NK-92 treated with Interleukin-12 subunit alpha and Interleukin-12 subunit beta, amount 100 ng/mL, for 24 hours (cell line): ENCODE data around the gene BMP10.
"Not testable (repeated sequence)": the region's sequence is repeated elsewhere in the genome, so short reads cannot be mapped to it uniquely, and the experiment has no call there.

ENCODE experiments used
- DNase-seq: peaks from one replicate; lab custom pipeline; 2025; lab: John Stamatoyannopoulos, UW

The BMP10 gene

DNA sequence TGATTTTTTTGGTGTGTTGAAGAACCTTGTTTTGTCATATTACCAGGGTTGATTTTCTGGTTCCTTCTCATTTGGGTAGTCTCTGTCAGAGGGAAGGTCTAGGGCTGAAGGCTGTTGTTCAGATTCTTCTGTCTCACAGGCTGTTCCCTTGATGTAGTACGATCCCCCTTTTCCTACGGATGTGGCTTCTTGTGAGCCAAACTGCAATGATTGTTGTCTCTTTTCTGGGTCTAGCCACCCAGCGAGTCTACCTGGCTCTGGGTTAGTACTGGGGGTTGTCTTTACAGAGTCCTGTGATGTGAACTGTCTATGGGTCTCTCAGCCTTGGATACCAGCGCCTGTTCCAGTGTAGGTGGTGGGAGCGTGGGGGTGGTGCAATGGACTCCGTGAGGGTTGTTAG is 24.8 kb upstream of the BMP10 start:
- not testable (repeated sequence) for DNase-seq

DNA sequence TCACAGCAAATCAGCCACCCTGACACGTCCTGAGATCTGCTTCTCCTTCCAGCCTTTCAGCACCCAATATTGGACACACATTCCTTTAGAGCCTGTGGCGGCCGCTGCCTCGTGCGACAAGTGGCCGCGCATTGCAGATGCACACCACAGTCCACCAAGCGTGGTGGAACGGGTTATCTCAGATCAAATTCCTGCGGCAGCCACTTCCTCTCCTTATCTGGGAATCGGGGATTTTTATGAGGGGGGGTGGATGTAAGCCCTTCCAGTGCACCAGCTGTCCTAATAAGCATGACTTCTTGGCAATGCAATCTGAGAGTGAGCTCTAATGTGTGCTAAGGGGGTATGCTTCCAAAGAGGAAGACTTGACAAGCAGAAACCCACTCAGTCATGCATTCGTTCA is 18.3 kb upstream of the BMP10 start:
- DNase-seq: no peak

DNA sequence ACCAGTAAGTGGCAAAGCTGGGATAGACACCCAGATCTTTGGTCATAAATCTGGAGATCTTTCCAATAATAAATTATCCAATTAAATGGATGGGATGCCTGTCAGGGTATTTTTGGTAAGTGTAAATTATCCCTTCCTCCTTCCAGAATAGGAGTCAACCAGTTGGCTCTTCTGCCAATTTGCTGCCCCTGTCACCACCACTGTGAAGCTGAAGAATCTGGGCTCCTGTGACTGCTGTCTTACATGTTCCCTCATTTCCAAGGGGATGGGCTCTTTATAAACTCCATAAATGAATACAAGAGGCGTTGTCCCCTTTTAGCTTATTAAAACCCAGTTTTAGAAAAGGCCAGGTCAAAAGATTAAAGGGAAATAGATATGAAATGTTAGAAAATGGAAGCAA is 17.8 kb upstream of the BMP10 start:
- no peak for DNase-seq

DNA sequence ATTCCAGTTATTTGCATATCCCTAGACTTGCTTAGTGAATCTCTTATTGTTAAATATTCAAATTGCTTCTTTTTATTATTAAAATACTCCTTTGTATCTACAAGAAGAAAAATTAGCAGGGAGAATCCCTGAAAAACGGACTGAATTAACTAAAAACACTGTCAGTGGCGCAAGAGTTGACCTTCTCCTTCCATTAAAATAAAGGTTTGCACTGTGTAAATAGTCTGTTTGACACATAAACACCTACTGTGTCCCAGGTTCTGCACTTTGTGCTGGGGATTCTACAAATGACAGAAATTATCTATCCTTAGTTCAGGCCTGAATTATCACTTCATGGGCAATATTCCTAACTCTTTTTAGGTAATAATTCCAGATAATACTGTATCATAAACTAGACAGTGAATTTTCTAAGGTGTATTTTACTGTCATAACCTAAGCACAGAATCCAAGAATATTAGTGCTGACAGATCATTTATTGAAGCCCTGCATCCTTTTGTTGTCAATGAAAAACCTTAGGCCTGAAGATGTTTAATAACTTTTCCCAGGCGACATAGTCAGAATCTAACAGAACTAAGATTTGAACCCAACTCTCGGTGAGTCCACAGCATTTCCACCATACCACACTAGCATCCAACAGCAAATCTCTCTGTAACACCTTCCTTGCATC is 17.0 kb upstream of the BMP10 start:
- no peak for DNase-seq

DNA sequence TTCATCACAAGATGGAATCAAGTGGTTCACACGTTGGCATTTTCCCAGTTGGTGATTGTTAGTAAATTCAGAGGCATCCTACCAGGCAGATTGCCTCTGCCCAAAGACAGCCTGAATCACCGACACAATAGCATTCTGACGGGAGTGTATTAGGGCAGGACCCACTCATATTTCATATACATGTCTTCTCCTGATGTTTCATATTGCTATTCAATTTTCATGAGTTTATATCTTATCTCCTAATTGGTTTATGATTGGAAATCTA is 14.5 kb upstream of the BMP10 start:
- no peak for DNase-seq

DNA sequence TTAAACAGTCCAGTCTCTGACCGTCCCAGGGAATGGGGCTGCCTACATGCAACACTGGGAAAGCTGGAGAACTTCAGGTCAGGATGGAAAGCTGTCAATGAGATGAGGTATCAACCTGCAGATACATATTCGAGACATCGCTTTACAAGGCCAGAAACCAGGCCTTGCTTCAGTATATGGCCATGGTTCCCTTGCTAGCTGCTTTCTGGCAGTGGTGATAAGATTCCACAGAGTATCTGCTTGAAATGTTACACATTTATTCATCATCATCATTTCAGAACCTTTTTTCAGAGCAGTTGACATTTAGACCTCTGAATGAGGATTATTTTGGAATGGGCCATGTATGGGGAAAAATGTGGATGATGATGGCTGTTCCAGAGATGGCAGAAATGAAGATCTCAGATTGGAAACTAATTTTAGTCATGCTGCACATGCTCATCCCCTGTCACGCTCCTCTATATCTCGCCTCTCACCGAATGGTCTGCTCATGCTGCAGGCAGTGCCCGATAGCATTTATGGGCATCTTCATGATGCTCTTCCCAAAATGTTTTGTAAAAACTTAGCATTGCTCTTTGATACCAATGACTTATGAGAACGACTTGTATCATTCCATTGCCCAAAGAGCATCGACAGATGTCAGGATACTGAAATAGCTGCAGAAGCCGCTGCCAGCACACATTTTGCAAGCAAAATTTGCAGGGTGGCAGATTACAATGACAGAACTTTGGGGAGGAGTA is 14.0 kb upstream of the BMP10 start:
- DNase-seq: no peak

DNA sequence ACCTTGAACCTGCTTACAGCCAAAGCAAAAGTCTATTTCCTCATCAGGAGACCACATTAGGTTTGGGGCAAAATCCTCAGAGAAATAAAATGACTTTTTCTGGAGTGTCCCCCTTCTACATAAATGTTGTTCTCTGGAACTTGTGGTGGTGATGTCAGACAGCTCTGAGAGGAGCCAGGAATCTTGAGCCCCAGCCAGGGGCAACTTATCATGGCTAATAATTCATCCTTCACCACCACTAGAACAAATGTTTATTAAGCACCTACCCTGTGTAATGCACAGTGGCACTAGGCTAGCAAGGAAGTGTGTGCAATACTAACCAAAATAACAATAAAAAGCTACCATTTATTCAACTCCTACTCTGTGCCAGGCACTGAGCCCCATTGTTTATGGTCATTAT is 9.0 kb upstream of the BMP10 start:
- no peak for DNase-seq

DNA sequence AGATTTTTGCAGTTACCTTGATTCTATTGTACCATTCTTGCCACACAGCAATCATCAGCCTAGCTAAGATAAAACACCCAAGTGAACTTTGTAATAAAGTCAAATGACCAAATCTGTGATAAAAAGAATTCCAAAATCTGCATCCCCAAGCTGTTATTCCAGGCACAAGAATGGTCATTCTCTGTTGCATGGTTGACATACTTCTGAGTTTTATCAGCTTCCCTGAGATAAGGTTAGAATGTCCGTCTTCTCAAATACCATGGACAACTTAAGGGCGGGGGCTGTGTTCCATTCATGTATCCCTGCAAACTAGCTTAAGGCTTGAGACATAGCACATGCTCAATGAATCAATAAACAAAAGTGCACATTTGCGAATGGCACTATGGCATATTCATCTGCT is 8.1 kb upstream of the BMP10 start:
- no peak for DNase-seq

DNA sequence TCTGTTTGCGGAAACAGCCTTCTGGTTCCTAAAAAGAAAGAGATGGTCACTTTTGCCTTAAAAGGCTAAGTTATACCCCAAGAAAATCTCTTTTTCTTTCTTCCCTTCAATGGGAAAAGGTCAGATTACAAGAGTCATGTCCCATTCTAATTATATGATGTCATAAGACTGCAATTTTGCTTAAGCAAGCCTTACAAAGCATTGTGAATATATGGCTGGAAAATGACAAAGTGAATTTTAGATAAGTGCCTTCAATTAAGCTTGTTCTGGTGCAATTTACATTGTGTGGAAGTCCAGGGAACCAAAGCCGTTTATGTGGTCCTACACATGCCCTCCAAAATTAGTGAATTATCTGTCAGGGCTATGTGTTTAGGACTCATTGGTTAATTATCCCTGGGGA is 7.6 kb upstream of the BMP10 start:
- DNase-seq: no peak

DNA sequence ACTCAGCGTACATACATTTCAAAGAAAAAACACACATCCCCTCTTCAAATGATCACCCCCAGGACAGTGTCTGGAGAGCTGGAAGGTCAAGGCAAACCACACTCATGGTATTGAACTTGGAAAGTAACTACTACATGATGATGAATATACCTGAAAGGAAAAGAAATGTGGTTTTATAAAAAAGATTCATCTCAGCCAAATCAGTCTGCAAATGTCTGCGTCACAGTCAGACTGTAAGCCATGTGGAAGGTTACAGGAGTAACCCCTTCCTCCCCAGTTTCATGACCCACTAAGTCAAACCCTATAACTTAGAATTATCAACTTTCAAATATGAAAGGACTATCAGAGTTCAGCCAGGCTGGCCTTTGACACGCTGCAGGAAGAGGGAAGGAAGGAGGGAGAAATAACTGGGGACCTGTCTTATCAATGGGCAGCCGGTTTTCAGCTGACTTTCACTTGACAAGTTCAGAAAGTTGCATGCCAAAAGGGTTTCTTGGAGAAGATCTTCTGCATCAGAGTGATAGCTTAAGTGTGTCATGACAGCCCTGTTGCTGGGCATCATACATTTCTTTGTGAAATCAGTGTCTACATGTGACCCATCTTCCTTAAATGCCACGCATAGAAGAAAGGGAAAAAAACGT is 7.0 kb upstream of the BMP10 start:
- no peak for DNase-seq

DNA sequence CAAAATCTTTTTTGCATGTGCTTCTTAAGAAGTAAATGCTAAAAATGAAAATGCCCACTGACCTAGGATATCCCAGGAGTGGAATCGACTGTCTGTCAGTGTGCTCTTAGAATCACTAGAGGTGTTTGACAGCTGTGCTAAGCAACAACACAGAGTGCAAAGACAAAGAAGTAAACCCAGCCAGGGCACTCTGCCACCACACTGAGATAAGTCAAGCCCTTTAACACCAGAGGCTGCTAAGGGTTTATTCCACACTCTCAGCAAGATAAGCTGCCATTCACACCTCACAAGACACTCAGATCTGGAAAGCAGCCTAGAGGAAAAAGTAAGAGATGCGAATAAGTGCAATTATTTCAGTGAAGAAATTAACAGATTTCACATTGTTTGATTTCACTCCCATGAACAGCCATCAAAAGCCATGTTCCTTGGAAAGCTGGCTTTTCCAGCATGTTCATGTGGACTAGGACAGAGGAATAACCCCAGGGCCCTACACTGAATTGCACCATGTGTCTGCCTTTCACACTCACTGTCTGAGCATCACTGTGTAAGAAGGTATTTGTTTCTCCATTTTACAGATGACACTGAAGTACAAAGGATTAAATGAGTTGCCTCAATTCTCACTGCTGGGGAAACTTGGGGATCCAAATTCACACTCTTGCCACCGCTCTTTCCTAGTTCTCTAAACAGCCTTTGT is 6.0 kb upstream of the BMP10 start:
- no peak for DNase-seq

DNA sequence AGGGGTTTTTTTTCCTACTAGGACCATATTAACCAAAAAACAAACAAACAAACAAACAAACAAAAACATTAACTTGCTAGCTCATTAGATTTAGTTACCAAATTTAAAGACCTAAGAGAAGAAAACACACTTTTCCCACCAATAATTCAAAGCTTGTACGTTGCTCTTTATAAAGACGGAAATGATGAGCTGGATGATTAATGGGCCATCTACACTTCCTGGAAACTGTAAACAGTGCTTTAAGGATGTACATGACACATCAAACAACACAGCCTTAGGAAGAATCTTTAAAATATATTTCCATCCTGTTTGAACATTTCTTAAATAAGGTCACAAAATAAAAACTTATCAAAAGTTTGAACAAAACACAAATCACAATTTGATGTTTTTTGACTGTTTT is 982 bp downstream of the BMP10 start:
- DNase-seq: no peak

DNA sequence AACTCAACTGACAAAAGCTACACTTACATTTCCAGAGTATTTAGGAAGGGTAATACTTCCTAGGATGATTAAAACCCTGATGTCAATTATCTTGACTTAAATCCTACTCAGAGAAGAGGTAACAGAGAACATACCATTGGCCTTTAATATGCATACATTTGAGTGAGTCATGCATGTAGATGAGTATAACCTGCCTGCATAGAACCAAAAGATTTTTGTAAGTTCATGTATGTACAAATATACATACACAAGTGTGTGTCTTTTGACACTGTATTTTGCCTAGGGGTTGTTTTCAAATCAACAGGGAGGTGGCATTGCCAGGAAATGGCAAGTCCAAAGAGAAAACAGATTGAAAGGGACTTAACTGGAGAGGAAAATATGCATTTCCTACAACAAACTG is 6.1 kb downstream of the BMP10 start:
- no peak for DNase-seq

DNA sequence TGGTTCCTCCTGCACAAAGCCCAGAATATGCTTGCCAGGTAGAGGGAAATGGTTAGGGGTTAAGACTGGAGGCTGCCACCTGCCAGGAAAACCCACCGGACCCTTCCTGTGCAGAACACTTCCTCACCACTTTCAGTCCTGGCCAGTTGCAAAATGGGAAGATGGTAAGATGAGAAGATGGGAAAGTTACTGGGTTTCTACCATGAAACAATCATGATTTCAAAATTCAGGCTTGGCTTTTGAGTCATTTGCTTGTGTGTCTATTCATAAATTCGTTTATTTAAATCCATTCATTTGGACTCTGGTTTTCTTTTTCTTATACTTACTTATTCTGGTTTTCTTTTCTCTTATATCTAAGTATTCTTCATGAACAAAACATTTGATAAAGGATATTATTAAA is 7.2 kb downstream of the BMP10 start:
- no peak for DNase-seq

DNA sequence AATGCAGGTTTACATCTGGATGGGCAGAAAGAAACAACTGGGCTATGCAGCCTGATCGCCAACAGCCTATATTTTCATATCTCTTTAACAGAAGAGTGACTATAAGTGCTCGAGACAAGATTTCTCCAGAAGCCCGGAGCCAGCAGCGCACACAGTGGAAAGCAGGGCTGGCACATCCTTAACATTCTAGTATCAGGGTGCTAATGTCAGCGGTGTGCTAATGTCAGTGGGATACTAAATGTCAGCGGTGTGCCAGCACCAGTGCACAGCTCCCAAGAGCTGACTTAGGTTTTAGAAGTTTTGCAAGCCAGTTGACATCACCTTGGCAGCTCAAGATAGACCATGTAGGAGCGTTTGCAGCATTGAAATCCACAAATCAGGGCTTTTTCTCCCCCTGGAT is 8.3 kb downstream of the BMP10 start:
- DNase-seq: no peak

DNA sequence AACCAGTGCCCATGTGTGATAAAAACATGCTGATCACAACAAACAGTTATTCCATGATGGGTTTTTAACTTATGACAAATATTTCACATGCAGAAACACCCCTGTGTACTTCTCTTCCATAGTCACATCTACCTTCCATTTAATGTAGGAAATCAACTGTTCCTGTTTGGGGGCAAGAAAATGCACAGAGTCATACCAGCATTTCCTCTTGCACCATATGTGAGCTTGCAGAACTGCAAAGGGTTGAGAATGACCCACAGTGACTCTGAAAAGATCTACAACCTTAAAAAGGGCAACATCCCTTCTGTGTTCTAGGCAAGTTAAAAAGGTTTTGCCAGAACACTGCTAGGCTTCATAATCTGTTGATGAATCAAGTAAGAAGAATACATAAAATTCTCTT is 9.9 kb downstream of the BMP10 start:
- DNase-seq: no peak

DNA sequence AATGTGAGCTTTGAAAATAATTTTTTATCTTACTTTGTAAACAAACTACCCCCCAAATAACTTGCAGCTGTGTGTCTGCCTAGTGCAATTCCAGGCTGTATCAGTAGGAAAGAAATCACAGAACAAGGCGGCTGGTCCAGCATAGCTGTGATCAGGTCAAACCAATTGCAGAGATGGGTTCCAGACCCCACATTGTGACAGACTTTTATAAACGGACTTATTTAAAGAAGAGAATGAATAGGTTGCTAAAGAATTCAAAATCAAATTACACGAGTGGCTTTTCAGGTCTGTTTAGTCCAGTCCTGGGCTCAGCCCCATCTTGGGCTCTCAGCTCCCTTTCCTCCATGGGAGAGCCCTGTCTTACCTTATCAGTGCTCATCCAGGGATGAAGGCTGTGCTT is 11.1 kb downstream of the BMP10 start:
- DNase-seq: no peak

DNA sequence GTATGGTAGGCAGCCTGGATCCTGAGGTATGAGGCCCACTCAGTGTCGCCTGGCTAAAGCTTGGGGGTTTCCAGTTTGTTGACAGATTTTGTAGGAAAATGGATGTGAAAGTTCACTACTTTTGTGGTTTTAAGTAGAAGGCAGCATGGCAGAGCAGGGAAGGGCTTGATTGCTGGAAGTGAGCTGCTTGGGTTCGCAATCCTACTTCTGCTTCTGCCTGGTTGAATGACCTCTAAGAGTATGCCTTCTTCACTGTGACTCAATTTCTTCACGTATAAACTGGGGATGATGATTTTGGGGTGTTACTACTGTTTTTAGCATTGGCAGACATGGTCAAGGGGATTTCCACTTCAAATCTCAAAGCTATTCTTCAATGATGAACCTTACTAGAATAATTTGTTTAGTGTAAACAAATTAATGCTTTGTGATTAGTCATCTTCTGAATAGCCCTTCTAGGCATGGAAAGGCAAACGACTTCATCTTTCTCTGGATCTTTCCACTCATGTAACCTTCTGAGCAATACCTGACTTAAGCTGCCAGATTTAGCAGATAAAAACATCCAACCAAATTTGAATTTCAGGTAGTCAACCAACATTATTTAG is 13.2 kb downstream of the BMP10 start:
- DNase-seq: no peak

DNA sequence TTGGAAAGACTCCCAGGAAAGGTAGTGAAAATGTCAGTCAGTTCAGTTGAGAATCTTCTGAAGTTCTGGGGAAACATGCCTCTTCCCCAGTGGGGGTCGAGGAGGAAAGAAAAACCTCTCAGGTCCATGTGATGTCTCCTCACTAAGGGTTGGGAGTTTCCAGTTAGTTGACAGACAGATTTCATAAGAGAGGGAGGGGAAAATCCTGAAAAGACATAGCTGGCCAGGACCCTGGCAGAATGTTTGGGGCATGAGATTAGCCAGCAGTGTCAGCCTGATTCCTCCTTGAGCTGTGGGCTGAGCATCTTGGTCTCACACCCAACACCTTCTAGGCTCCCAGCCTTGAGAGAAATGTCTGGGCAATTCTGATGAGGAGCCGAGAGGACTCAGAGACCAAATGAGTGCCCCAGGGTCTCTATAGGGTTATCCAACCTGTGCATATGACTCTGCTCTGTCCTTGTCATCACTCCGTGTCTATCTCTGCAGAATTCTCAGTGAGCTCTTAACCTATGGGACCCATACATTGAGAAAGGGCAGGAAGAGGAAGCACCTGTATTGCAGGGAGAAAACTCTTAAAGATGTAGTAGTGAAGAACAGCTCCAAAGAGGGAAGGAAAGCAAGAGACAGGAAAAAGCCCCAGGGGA is 13.9 kb downstream of the BMP10 start:
- no peak for DNase-seq

DNA sequence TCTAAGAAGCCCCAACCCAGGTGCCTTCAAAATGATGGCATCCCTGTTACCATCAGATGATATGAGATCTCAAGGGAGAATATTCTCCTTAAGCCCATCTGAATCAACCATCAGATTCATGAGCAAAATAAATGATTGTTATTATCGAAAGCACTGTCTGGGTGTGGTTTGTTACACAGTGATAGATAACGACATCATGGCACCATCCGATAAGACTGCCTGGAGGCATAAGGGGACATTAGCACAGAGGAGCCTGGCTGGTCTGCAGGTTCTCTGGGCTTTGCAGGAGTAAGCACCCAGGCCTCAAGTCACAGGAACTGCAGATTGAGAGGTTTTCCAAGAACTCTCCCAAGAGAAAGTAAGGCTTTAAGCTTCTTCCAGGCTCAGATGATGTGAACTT is 15.6 kb downstream of the BMP10 start:
- DNase-seq: no peak

DNA sequence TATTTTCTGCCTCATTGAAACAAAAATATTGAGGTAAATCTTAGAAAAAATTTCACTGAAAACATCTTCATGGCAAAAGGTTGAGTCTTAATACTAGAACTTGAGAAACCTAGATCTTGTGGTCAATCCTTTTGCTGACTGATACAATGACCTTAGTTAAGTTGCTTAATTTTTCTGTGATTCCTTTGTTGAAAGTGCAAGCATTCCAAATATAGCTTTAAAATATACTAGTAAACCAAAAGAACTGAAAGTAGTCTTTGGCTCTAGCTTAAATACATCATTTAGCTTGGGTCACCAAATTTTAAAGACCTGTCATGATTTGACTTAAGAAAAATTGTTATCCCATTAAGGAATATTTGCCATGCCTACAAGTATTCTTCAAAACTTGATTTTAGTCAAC is 16.7 kb downstream of the BMP10 start:
- DNase-seq: no peak

DNA sequence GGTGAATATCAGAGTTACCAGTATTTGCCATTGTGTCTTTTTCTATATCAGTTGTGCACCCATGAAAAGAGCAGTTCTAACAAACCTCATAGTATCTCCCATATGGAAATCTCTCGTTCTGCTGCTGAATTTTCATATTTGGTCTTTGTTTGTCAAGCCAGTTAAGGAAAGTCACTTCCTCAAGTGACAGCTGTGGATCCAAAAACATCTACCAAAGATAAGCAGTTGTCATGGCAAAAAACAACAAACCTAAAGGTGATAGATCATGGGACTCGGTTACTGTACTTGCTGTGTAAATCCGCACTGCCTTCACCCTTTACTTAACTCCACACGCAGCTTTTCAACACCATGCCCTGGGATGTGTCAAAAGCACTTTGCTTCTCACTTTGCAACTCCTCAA is 17.3 kb downstream of the BMP10 start:
- no peak for DNase-seq
